Activated CD8-positive, alpha-beta memory T cell treated with anti-CD3 and anti-CD28 coated beads, Interleukin-2, amount 10 ng/mL, durations not matched to agents 7 days and 5 days (primary cell): ENCODE measurements around the gene G6PC2. TPM values are rescaled to one million over a fixed set of nuclear protein-coding genes. Genes with fewer than 3 reads are reported as not detected.
"Not testable (repeated sequence)": the region's sequence is repeated elsewhere in the genome, so short reads cannot be mapped to it uniquely, and the experiment has no call there.

Experiments
- ATAC-seq: fragments of 150-1000 bp; cut with Tn5 transposase; one replicate; pipeline ENCODE4 v1.10.0; 2021; ENCODE audit warnings: moderate library complexity
- CTCF ChIA-PET: fragments of 350-600 bp; sonication (Branson Sonifier 250); formaldehyde crosslinking; loops from one replicate; lab custom pipeline; 2021; ENCODE audit warnings: antibody characterized with exemption; lab: Charles Lee
- DNase-seq: peaks from one replicate; pipeline ENCODE4 v3.0.0-alpha.2; 2020
- H3K27ac Mint-ChIP-seq: one replicate; pipeline ENCODE4 v1.8.0; 2021; ENCODE audit warnings: mild to moderate bottlenecking, mixed read lengths
- H3K27me3 Mint-ChIP-seq: one replicate; pipeline ENCODE4 v1.8.0; 2021; ENCODE audit warnings: mixed read lengths
- H3K36me3 Mint-ChIP-seq: one replicate; pipeline ENCODE4 v1.8.0; 2021; ENCODE audit warnings: mild to moderate bottlenecking, mixed read lengths
- H3K4me1 Mint-ChIP-seq: one replicate; pipeline ENCODE4 v1.8.0; 2021; ENCODE audit warnings: mixed read lengths
- H3K4me3 Mint-ChIP-seq: one replicate; pipeline ENCODE4 v1.8.0; 2021; ENCODE audit warnings: mild to moderate bottlenecking, moderate library complexity, mixed read lengths
- H3K9me3 Mint-ChIP-seq: one replicate; pipeline ENCODE4 v1.8.0; 2022; ENCODE audit warnings: low read depth, mixed read lengths
- total RNA-seq, 2 experiments: library from RNA; stranded (reverse); gene quantifications; one replicate each; pipeline ENCODE4 v1.2.3, GENCODE V29; 2021

The G6PC2 gene
- total RNA-seq, 2 experiments from 2014 or later, result not detected

- Mint-ChIP-seq H3K9me3 (peaks cover 6% of the 10 kb centered on the region), H3K4me1 (peaks cover 14% of the 10 kb centered on the region), H3K27me3 (peaks cover 48% of the 10 kb centered on the region), H3K4me3 (no peak overlapping the region), H3K36me3 (peaks cover 9% of the 10 kb centered on the region), H3K27ac (no peak overlapping the region)
- CTCF ChIA-PET, result no interaction called here
- ATAC-seq, result no peak
- no peak for DNase-seq
Observed at GRCh38 chr2:168912901-168913369, 11.8 kb downstream of the G6PC2 start.

GRCh38 chr2:168913495-168913894, 12.4 kb downstream of the G6PC2 start:
- H3K36me3 Mint-ChIP-seq, result peaks cover 9% of the 10 kb centered on the region
- ATAC-seq (no peak), DNase-seq (no peak)
- CTCF ChIA-PET, result no interaction called here
- no peak overlapping the region for H3K27ac Mint-ChIP-seq
- peaks cover 47% of the 10 kb centered on the region for H3K27me3 Mint-ChIP-seq
- peaks cover 6% of the 10 kb centered on the region for H3K9me3 Mint-ChIP-seq
- no peak overlapping the region for H3K4me3 Mint-ChIP-seq
- peaks cover 14% of the 10 kb centered on the region for H3K4me1 Mint-ChIP-seq

GRCh38 chr2:168915441-168916330, 14.6 kb downstream of the G6PC2 start:
- peaks cover 6% of the 10 kb centered on the region for H3K9me3 Mint-ChIP-seq
- ATAC-seq (no peak), DNase-seq (no peak)
- H3K4me3 Mint-ChIP-seq, result no peak overlapping the region
- peaks cover 51% of the 10 kb centered on the region for H3K27me3 Mint-ChIP-seq
- H3K4me1 Mint-ChIP-seq, result peaks cover 14% of the 10 kb centered on the region
- CTCF ChIA-PET, result interaction anchor here (0.5 to 1.1 kb wide), 2 partner anchors 21 to 211 kb away, joined by 3 read pairs; no protein-coding TSS in a partner anchor
- no peak overlapping the region for H3K27ac Mint-ChIP-seq
- H3K36me3 Mint-ChIP-seq, result peaks cover 9% of the 10 kb centered on the region

GRCh38 chr2:168916331-168916675, 15.2 kb downstream of the G6PC2 start:
- H3K4me1 Mint-ChIP-seq, result peaks cover 14% of the 10 kb centered on the region

GRCh38 chr2:168920504-168921157, 19.5 kb downstream of the G6PC2 start:
- no peaks in the 10 kb centered on the region for H3K36me3 Mint-ChIP-seq
- H3K27ac Mint-ChIP-seq, result no peak overlapping the region
- H3K4me1 Mint-ChIP-seq, result peaks cover 8% of the 10 kb centered on the region
- peaks cover 34% of the 10 kb centered on the region for H3K27me3 Mint-ChIP-seq
- CTCF ChIA-PET, result interaction anchor here (0.9 to 1.8 kb wide), 8 partner anchors 9 to 574 kb away, joined by 3 to 15 read pairs (median 4); no protein-coding TSS in a partner anchor
- H3K4me3 Mint-ChIP-seq, result no peak overlapping the region
- ATAC-seq (no peak), DNase-seq (no peak)
- H3K9me3 Mint-ChIP-seq, result no peaks in the 10 kb centered on the region

More at GRCh38 chr2:168916331-168916675, 15.2 kb downstream of the G6PC2 start:
- no peak overlapping the region for H3K4me3 Mint-ChIP-seq
- ATAC-seq, result no peak
- CTCF ChIA-PET, result no interaction called here
- peaks cover 6% of the 10 kb centered on the region for H3K9me3 Mint-ChIP-seq
- DNase-seq, result no peak
- H3K27me3 Mint-ChIP-seq, result peaks cover 51% of the 10 kb centered on the region
- H3K36me3 Mint-ChIP-seq, result peaks cover 9% of the 10 kb centered on the region
- no peak overlapping the region for H3K27ac Mint-ChIP-seq

GRCh38 chr2:168926621-168927386, 25.7 kb downstream of the G6PC2 start:
- CTCF ChIA-PET, result no interaction called here
- ATAC-seq, result no peak
- Mint-ChIP-seq H3K27ac (no peak overlapping the region), H3K4me3 (no peak overlapping the region), H3K9me3 (no peaks in the 10 kb centered on the region), H3K27me3 (peaks cover 57% of the 10 kb centered on the region), H3K4me1 (no peaks in the 10 kb centered on the region), H3K36me3 (no peaks in the 10 kb centered on the region)
- DNase-seq, result no peak

GRCh38 chr2:168928113-168928831, 27.2 kb downstream of the G6PC2 start:
- Mint-ChIP-seq H3K36me3 (no peaks in the 10 kb centered on the region), H3K9me3 (no peaks in the 10 kb centered on the region), H3K27me3 (peaks cover 59% of the 10 kb centered on the region), H3K4me3 (no peak overlapping the region), H3K4me1 (no peaks in the 10 kb centered on the region), H3K27ac (no peak overlapping the region)
- DNase-seq (no peak), ATAC-seq (no peak)
- CTCF ChIA-PET, result no interaction called here

GRCh38 chr2:168929031-168929430, 27.9 kb downstream of the G6PC2 start:
- DNase-seq, result no peak
- Mint-ChIP-seq H3K36me3 (no peaks in the 10 kb centered on the region), H3K9me3 (no peaks in the 10 kb centered on the region), H3K27me3 (peaks cover 57% of the 10 kb centered on the region), H3K4me3 (no peak overlapping the region), H3K4me1 (no peaks in the 10 kb centered on the region), H3K27ac (no peak overlapping the region)
- ATAC-seq, result no peak
- CTCF ChIA-PET, result no interaction called here

GRCh38 chr2:168930242-168930641, 29.2 kb downstream of the G6PC2 start:
- CTCF ChIA-PET, result interaction anchor here (0.7 kb wide), 1 partner anchor 9 kb away, joined by 3 read pairs; no protein-coding TSS in a partner anchor
- H3K4me1 Mint-ChIP-seq, result no peaks in the 10 kb centered on the region
- no peak overlapping the region for H3K27ac Mint-ChIP-seq
- H3K4me3 Mint-ChIP-seq, result no peak overlapping the region
- peaks cover 52% of the 10 kb centered on the region for H3K27me3 Mint-ChIP-seq
- H3K36me3 Mint-ChIP-seq, result no peaks in the 10 kb centered on the region
- H3K9me3 Mint-ChIP-seq, result no peaks in the 10 kb centered on the region
- no peak for DNase-seq
- ATAC-seq, result no peak

- H3K9me3 Mint-ChIP-seq, H3K4me3 Mint-ChIP-seq, CTCF ChIA-PET, ATAC-seq, H3K4me1 Mint-ChIP-seq, H3K27ac Mint-ChIP-seq, H3K36me3 Mint-ChIP-seq, DNase-seq: not testable (repeated sequence)
- peaks cover 39% of the 10 kb centered on the region for H3K27me3 Mint-ChIP-seq
Observed at GRCh38 chr2:168932174-168932573, 31.1 kb downstream of the G6PC2 start.

GRCh38 chr2:168934826-168935225, 33.7 kb downstream of the G6PC2 start:
- H3K27ac Mint-ChIP-seq, result no peak overlapping the region
- H3K36me3 Mint-ChIP-seq, result no peaks in the 10 kb centered on the region
- DNase-seq (no peak), ATAC-seq (no peak)
- H3K9me3 Mint-ChIP-seq, result no peaks in the 10 kb centered on the region
- H3K4me3 Mint-ChIP-seq, result no peak overlapping the region
- peaks cover 27% of the 10 kb centered on the region for H3K27me3 Mint-ChIP-seq
- H3K4me1 Mint-ChIP-seq, result peaks cover under 1% of the 10 kb centered on the region
- CTCF ChIA-PET, result no interaction called here

GRCh38 chr2:168935810-168936581, 34.9 kb downstream of the G6PC2 start:
- ATAC-seq (no peak), DNase-seq (no peak)
- Mint-ChIP-seq H3K36me3 (no peaks in the 10 kb centered on the region), H3K9me3 (no peaks in the 10 kb centered on the region), H3K4me1 (peaks cover 7% of the 10 kb centered on the region), H3K4me3 (no peak overlapping the region), H3K27me3 (peaks cover 17% of the 10 kb centered on the region), H3K27ac (no peak overlapping the region)
- CTCF ChIA-PET, result interaction anchor here (1.5 kb wide), 1 partner anchor 21 kb away, joined by 3 read pairs; no protein-coding TSS in a partner anchor
